Measurements from ENCODE around the gene NOS1AP. TPM values are rescaled to one million over a fixed set of nuclear protein-coding genes. Genes with fewer than 3 reads are reported as not detected.

Gene NOS1AP
- total RNA-seq, 4 donors from 2014 or later: 0.99 to 9.0 (median 4.0) TPM

GRCh38 chr1:162153374-162153773, 83.9 kb downstream of the NOS1AP start:
- no peak overlapping the region for H3K27ac ChIP-seq (replicated peaks in 1 of 4)
- intact Hi-C loops (cut with DNase I): no loop called here

GRCh38 chr1:162157469-162157868, 88.0 kb downstream of the NOS1AP start:
- DNase-seq (ENCODE audit: extremely low spot score): no peak
- Histone ChIP-seq H3K27ac (replicated peaks in 1 of 4) (no peak overlapping the region), H3K36me3 (no peaks in the 10 kb centered on the region), H3K4me1 (peaks cover 0 to 5% (median 0%) of the 10 kb centered on the region in 4 donors), H3K9me3 (no peaks in the 10 kb centered on the region), H3K27me3 (no peaks in the 10 kb centered on the region), H3K4me3 (no peak overlapping the region)
- intact Hi-C loops (cut with DNase I): no loop called here
- TF ChIP-seq POLR2A (IDR thresholded peaks at IDR 0.05; ENCODE audit: low read depth) (no peak), CTCF (IDR thresholded peaks at IDR 0.05) (no peak), POLR2AphosphoS5 (IDR thresholded peaks at IDR 0.05) (no peak), EP300 (IDR thresholded peaks at IDR 0.05) (no peak)
- WGBS: 89% methylated on average over 1 of the region's 1 CpG

More at GRCh38 chr1:162153374-162153773, 83.9 kb downstream of the NOS1AP start:
- no peak for DNase-seq (ENCODE audit: extremely low spot score)
- H3K9me3 ChIP-seq: no peaks in the 10 kb centered on the region
- no peaks in the 10 kb centered on the region for H3K36me3 ChIP-seq
- no peaks in the 10 kb centered on the region for H3K27me3 ChIP-seq
- H3K4me1 ChIP-seq: no peaks in the 10 kb centered on the region
- no peak overlapping the region for H3K4me3 ChIP-seq
- TF ChIP-seq EP300 (IDR thresholded peaks at IDR 0.05) (no peak), POLR2AphosphoS5 (IDR thresholded peaks at IDR 0.05) (no peak), CTCF (IDR thresholded peaks at IDR 0.05) (no peak), POLR2A (IDR thresholded peaks at IDR 0.05; ENCODE audit: low read depth) (no peak)

DNA sequence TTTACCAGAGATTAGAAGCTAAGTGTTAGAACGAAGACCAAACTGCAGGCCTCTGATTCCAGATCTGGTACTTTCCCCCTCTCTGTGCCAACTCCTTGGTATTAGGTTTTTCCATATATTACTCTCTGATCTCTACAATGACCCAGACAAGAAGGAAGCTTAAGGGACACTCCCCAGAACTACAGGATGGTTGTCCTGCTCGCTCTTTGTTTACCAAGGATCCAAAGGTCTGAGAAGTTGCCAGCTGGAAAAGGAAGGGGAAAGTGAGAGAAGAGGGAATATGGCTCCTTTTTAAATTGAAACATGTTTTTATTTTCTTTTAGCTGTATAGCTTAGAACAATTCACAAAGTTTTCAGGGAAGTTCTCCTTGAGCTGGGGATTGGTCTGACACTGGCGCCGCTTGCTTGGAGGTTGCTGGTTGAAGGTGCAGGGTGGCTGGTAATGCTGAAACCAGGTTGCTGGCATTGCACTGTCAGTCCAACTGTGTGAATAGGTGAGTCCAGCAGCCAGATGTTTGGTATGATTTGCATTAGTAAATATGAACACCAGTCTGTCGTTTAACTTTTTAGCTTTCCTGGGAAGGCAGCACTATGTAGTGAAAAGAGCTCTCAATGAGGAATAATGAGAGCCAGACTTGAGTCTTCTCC, 89.3 kb downstream of the NOS1AP start:
- Histone ChIP-seq H3K4me3 (no peak overlapping the region), H3K27ac (replicated peaks in 1 of 4) (no peak overlapping the region), H3K9me3 (no peaks in the 10 kb centered on the region), H3K27me3 (no peaks in the 10 kb centered on the region), H3K4me1 (peaks cover 0 to 5% (median 0%) of the 10 kb centered on the region in 4 donors), H3K36me3 (no peaks in the 10 kb centered on the region)
- no peak for DNase-seq (ENCODE audit: extremely low spot score)
- TF ChIP-seq CTCF (IDR thresholded peaks at IDR 0.05) (no peak), EP300 (IDR thresholded peaks at IDR 0.05) (no peak), POLR2AphosphoS5 (IDR thresholded peaks at IDR 0.05) (no peak), POLR2A (IDR thresholded peaks at IDR 0.05; ENCODE audit: low read depth) (no peak)
- intact Hi-C loops (cut with DNase I): no loop called here
- WGBS: 83% methylated on average over 5 of the region's 5 CpGs

GRCh38 chr1:162159515-162159914, 90.0 kb downstream of the NOS1AP start:
- TF ChIP-seq CTCF (IDR thresholded peaks at IDR 0.05) (no peak), POLR2A (IDR thresholded peaks at IDR 0.05; ENCODE audit: low read depth) (no peak), EP300 (IDR thresholded peaks at IDR 0.05) (no peak), POLR2AphosphoS5 (IDR thresholded peaks at IDR 0.05) (no peak)
- Histone ChIP-seq H3K4me3 (no peak overlapping the region), H3K36me3 (no peaks in the 10 kb centered on the region), H3K27ac (replicated peaks in 1 of 4) (no peak overlapping the region), H3K9me3 (no peaks in the 10 kb centered on the region), H3K4me1 (peaks cover 0 to 5% (median 0%) of the 10 kb centered on the region in 4 donors), H3K27me3 (no peaks in the 10 kb centered on the region)
- intact Hi-C loops (cut with DNase I): no loop called here
- WGBS: 91% methylated on average over 2 of the region's 2 CpGs
- no peak for DNase-seq (ENCODE audit: extremely low spot score)

Data from esophagus muscularis mucosa (tissue), 4 donors.